GM12874 (cell line): ENCODE data around the gene LHX4.

Experiments used
- CTCF ChIP-seq: IDR thresholded peaks from 2 replicates; pipeline ENCODE4 v1.5.1; 2011; ENCODE audit warnings: low read depth, mild to moderate bottlenecking, control low read depth, low read length, moderate library complexity; ENCODE audit not compliant: insufficient read depth

LHX4 gene

GRCh38 chr1:180193141-180194047 lies 36.7 kb upstream of the LHX4 start:
- TF ChIP-seq CTCF = no peak

- TF ChIP-seq CTCF = no peak
Observed at GRCh38 chr1:180194048-180194425, 36.0 kb upstream of the LHX4 start.

GRCh38 chr1:180194546-180195207 lies 35.4 kb upstream of the LHX4 start:
- TF ChIP-seq CTCF = no peak

- TF ChIP-seq CTCF = no peak
Observed at GRCh38 chr1:180195401-180195800, 34.7 kb upstream of the LHX4 start.

GRCh38 chr1:180195916-180196315 lies 34.1 kb upstream of the LHX4 start:
- TF ChIP-seq CTCF = no peak

GRCh38 chr1:180196436-180197003 lies 33.5 kb upstream of the LHX4 start:
- TF ChIP-seq CTCF = no peak

- no peak for TF ChIP-seq CTCF
Observed at GRCh38 chr1:180197231-180197630, 32.8 kb upstream of the LHX4 start.
